ENCODE measurements around the gene COL28A1. TPM values are rescaled to one million over a fixed set of nuclear protein-coding genes. Genes with fewer than 3 reads are reported as not detected.

COL28A1 gene
- total RNA-seq, 1 donor = 0.36 TPM

DNA sequence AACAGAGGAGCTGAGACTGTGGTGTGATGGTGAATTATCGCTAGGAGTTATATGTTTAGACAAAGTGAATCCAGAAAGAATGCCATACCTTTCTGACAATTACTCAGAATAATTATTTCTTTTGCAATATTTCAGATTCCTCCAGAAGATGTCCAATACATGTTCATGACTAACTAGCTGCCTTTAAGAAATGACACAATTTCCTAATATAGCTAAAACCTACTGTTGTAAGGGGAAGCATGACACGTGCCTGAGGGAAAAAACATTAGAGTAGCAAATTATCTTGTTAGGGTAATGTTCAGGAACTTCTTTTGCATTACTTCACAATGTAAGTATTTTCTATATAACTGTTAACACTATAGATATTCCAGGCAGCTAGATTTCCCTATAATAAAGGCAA is 150.3 kb downstream of the COL28A1 start:
- DNase-seq (ENCODE audit: insufficient read length, low spot score, missing footprints) = no peak
- no peaks in the 10 kb centered on the region for H3K9me3 ChIP-seq (ENCODE audit: low read depth, low read length)

DNA sequence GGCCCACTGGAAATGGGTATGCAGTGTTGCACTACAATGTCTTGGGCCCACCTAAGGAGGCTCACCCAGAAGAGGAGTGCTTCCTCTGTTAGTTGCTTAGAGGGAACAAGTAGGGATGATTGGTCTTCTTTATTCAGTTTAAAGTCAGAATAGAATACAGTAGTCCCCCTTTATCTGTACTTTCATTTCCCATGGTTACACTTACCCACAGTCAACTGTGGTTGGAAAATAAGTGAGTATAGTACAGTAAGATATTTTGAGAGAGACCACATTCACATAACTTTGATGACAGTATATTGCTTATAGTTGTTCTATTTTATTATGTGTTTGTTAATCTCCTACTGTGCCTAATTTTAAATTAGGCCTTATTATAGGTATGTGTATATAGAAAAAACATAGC is 151.4 kb downstream of the COL28A1 start:
- no peaks in the 10 kb centered on the region for H3K27me3 ChIP-seq (ENCODE audit: insufficient read depth, low read length)
- H3K4me1 ChIP-seq (ENCODE audit: insufficient read depth, low read length) = no peaks in the 10 kb centered on the region
- H4K20me1 ChIP-seq (ENCODE audit: insufficient read depth, low read length) = no peaks in the 10 kb centered on the region
- no peak for DNase-seq (ENCODE audit: insufficient read length, low spot score, missing footprints)
- no peak overlapping the region for H3K4me3 ChIP-seq (ENCODE audit: insufficient read depth, low read length)
- H3K36me3 ChIP-seq (ENCODE audit: insufficient read depth, low read length) = no peaks in the 10 kb centered on the region
- TF ChIP-seq, protein P1, sequence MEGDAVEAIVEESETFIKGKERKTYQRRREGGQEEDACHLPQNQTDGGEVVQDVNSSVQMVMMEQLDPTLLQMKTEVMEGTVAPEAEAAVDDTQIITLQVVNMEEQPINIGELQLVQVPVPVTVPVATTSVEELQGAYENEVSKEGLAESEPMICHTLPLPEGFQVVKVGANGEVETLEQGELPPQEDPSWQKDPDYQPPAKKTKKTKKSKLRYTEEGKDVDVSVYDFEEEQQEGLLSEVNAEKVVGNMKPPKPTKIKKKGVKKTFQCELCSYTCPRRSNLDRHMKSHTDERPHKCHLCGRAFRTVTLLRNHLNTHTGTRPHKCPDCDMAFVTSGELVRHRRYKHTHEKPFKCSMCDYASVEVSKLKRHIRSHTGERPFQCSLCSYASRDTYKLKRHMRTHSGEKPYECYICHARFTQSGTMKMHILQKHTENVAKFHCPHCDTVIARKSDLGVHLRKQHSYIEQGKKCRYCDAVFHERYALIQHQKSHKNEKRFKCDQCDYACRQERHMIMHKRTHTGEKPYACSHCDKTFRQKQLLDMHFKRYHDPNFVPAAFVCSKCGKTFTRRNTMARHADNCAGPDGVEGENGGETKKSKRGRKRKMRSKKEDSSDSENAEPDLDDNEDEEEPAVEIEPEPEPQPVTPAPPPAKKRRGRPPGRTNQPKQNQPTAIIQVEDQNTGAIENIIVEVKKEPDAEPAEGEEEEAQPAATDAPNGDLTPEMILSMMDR (IDR thresholded peaks at IDR 0.05; ENCODE audit: extremely low read depth, low read depth, low read length) = no peak
- no peak overlapping the region for H3K27ac ChIP-seq (ENCODE audit: low read depth, low read length)
- H3K9me3 ChIP-seq (ENCODE audit: low read depth, low read length) = no peaks in the 10 kb centered on the region
- no peak overlapping the region for H2AFZ ChIP-seq (ENCODE audit: low read length)
- H3K79me2 ChIP-seq (ENCODE audit: insufficient read depth, low read length) = no peaks in the 10 kb centered on the region
- no peak overlapping the region for H3K4me2 ChIP-seq (ENCODE audit: insufficient read depth, low read length)

More for the DNA sequence above, 150.3 kb downstream of the COL28A1 start:
- no peaks in the 10 kb centered on the region for H3K36me3 ChIP-seq (ENCODE audit: insufficient read depth, low read length)
- TF ChIP-seq, protein P1 (IDR thresholded peaks at IDR 0.05; ENCODE audit: extremely low read depth, low read depth, low read length) = no peak
- H3K27me3 ChIP-seq (ENCODE audit: insufficient read depth, low read length) = no peaks in the 10 kb centered on the region
- H3K27ac ChIP-seq (ENCODE audit: low read depth, low read length) = no peak overlapping the region
- H3K4me1 ChIP-seq (ENCODE audit: insufficient read depth, low read length) = no peaks in the 10 kb centered on the region
- no peak overlapping the region for H2AFZ ChIP-seq (ENCODE audit: low read length)
- H4K20me1 ChIP-seq (ENCODE audit: insufficient read depth, low read length) = no peaks in the 10 kb centered on the region
- no peaks in the 10 kb centered on the region for H3K79me2 ChIP-seq (ENCODE audit: insufficient read depth, low read length)
- no peak overlapping the region for H3K4me2 ChIP-seq (ENCODE audit: insufficient read depth, low read length)
- no peak overlapping the region for H3K4me3 ChIP-seq (ENCODE audit: insufficient read depth, low read length)

DNA sequence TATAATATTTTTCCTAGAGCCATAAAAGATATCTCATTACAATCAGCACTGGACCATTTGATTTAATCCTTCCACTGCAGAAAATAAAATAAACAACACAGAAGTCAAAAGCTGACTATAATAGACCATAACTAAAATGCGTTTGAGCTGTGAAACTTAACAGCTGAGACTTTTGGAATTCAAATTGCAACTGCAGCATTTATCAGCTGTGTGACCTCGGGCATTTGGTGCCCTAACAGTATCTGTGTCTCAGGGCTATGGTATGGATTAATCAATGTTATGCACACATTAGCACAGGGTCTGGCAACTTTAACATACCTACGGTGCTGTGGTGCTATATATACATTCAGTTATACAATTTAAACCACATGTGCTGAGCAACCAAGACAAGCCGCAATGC is 160.1 kb downstream of the COL28A1 start:
- H3K27me3 ChIP-seq (ENCODE audit: insufficient read depth, low read length) = peaks cover 4% of the 10 kb centered on the region
- no peaks in the 10 kb centered on the region for H3K9me3 ChIP-seq (ENCODE audit: low read depth, low read length)
- H3K4me2 ChIP-seq (ENCODE audit: insufficient read depth, low read length) = no peak overlapping the region
- no peak overlapping the region for H3K4me3 ChIP-seq (ENCODE audit: insufficient read depth, low read length)
- H4K20me1 ChIP-seq (ENCODE audit: insufficient read depth, low read length) = no peaks in the 10 kb centered on the region
- H3K36me3 ChIP-seq (ENCODE audit: insufficient read depth, low read length) = no peaks in the 10 kb centered on the region
- TF ChIP-seq, protein P1 (IDR thresholded peaks at IDR 0.05; ENCODE audit: extremely low read depth, low read depth, low read length) = no peak
- H3K79me2 ChIP-seq (ENCODE audit: insufficient read depth, low read length) = no peaks in the 10 kb centered on the region
- no peak overlapping the region for H2AFZ ChIP-seq (ENCODE audit: low read length)
- no peaks in the 10 kb centered on the region for H3K4me1 ChIP-seq (ENCODE audit: insufficient read depth, low read length)
- no peak overlapping the region for H3K27ac ChIP-seq (ENCODE audit: low read depth, low read length)
- no peak for DNase-seq (ENCODE audit: insufficient read length, low spot score, missing footprints)

DNA sequence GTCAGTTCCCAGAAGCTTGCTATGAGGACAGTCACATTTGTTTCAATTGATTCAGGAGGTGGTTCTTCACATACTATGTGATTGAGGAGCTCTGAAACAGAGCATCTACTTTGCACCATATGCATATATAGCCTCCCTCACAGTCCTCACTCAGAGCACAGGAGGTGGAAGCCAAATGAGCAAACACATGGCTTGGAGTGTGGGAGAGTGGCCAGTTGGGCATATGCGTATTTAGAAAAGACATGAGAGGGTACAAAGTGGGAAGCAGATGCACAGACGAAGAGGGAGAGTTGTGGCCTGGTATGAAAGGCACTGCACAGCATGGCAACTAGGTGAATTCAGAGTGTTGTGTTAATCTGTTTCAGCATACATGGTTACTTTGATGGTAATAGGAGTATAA is 165.6 kb downstream of the COL28A1 start:
- TF ChIP-seq, protein P1 (IDR thresholded peaks at IDR 0.05; ENCODE audit: extremely low read depth, low read depth, low read length) = no peak
- H3K27ac ChIP-seq (ENCODE audit: low read depth, low read length) = no peak overlapping the region
- no peaks in the 10 kb centered on the region for H3K79me2 ChIP-seq (ENCODE audit: insufficient read depth, low read length)
- H3K36me3 ChIP-seq (ENCODE audit: insufficient read depth, low read length) = no peaks in the 10 kb centered on the region
- no peaks in the 10 kb centered on the region for H3K27me3 ChIP-seq (ENCODE audit: insufficient read depth, low read length)
- no peaks in the 10 kb centered on the region for H3K4me1 ChIP-seq (ENCODE audit: insufficient read depth, low read length)
- H4K20me1 ChIP-seq (ENCODE audit: insufficient read depth, low read length) = no peaks in the 10 kb centered on the region
- no peak for DNase-seq (ENCODE audit: insufficient read length, low spot score, missing footprints)
- no peak overlapping the region for H2AFZ ChIP-seq (ENCODE audit: low read length)
- no peak overlapping the region for H3K4me3 ChIP-seq (ENCODE audit: insufficient read depth, low read length)
- H3K9me3 ChIP-seq (ENCODE audit: low read depth, low read length) = no peaks in the 10 kb centered on the region
- H3K4me2 ChIP-seq (ENCODE audit: insufficient read depth, low read length) = no peak overlapping the region
